Measurements from ENCODE around the gene SASH3.
"Not testable (repeated sequence)": the region's sequence is repeated elsewhere in the genome, so short reads cannot be mapped to it uniquely, and the experiment has no call there.

Gene SASH3

GRCh38 chrX:129738466-129739308, 41.1 kb upstream of the SASH3 start, which contains the start of gene XPNPEP2:
Gene XPNPEP2, plus strand, starts transcription at chrX:129738979. Its CDS starts 235 bp downstream, at chrX:129739214.
- H3K4me1 ChIP-seq (ENCODE audit: low read length) = no peaks in the 10 kb centered on the region
- no peaks in the 10 kb centered on the region for H3K79me2 ChIP-seq (ENCODE audit: low read length)
- no peak within 1 kb of the TSS for H3K4me2 ChIP-seq (ENCODE audit: low read depth, low read length)
- no peaks in the 10 kb centered on the region for H3K27me3 ChIP-seq (replicated peaks; ENCODE audit: insufficient read depth, low read length)
- no peaks in the 10 kb centered on the region for H3K9me3 ChIP-seq (replicated peaks; ENCODE audit: insufficient read depth, low read length)
- TF ChIP-seq EZH2 (optimal IDR thresholded peaks at IDR 0.05; ENCODE audit: low read depth, low read length) = no peak
- TF ChIP-seq EZH2phosphoT487 (IDR thresholded peaks at IDR 0.05; ENCODE audit: low read length) = no peak
- no peak for TF ChIP-seq CTCF (IDR thresholded peaks at IDR 0.05; ENCODE audit: low read length)
- H3K36me3 ChIP-seq (replicated peaks; ENCODE audit: insufficient read depth, low read length) = no peaks in the 10 kb centered on the region
- H4K20me1 ChIP-seq (ENCODE audit: insufficient read depth, low read length) = no peaks in the 10 kb centered on the region
- no peak within 1 kb of the TSS for H3K9ac ChIP-seq (ENCODE audit: low read length)
- no peak within 1 kb of the TSS for H3K4me3 ChIP-seq (ENCODE audit: low read length)
- DNase-seq = no peak
- no peak within 1 kb of the TSS for H3K27ac ChIP-seq (ENCODE audit: low read length)
- no peak within 1 kb of the TSS for H2AFZ ChIP-seq (ENCODE audit: low read length)
- no peaks in the 10 kb centered on the region for H3F3A ChIP-seq (ENCODE audit: insufficient read depth, low read length)
- no peaks in the 10 kb centered on the region for H3K9me2 ChIP-seq (replicated peaks; ENCODE audit: insufficient read depth, low read length)

GRCh38 chrX:129739578-129739977, 40.2 kb upstream of the SASH3 start:
- Histone ChIP-seq H3K4me1 (ENCODE audit: low read length) (no peaks in the 10 kb centered on the region), H3K27ac (ENCODE audit: low read length) (no peak overlapping the region)
- DNase-seq = no peak

GRCh38 chrX:129741880-129742758, 37.6 kb upstream of the SASH3 start:
- H3K27me3 ChIP-seq (replicated peaks; ENCODE audit: insufficient read depth, low read length) = no peaks in the 10 kb centered on the region
- H3K4me2 ChIP-seq (ENCODE audit: low read depth, low read length) = no peak overlapping the region
- no peaks in the 10 kb centered on the region for H3K9me2 ChIP-seq (replicated peaks; ENCODE audit: insufficient read depth, low read length)
- no peaks in the 10 kb centered on the region for H3K36me3 ChIP-seq (replicated peaks; ENCODE audit: insufficient read depth, low read length)
- H3K4me3 ChIP-seq (ENCODE audit: low read length) = no peak overlapping the region
- no peaks in the 10 kb centered on the region for H3F3A ChIP-seq (ENCODE audit: insufficient read depth, low read length)
- no peak overlapping the region for H2AFZ ChIP-seq (ENCODE audit: low read length)
- no peak for DNase-seq
- H4K20me1 ChIP-seq (ENCODE audit: insufficient read depth, low read length) = no peaks in the 10 kb centered on the region
- no peaks in the 10 kb centered on the region for H3K9me3 ChIP-seq (replicated peaks; ENCODE audit: insufficient read depth, low read length)
- H3K27ac ChIP-seq (ENCODE audit: low read length) = no peak overlapping the region
- H3K9ac ChIP-seq (ENCODE audit: low read length) = no peak overlapping the region
- TF ChIP-seq EZH2phosphoT487 (IDR thresholded peaks at IDR 0.05; ENCODE audit: low read length) (no peak), EZH2 (optimal IDR thresholded peaks at IDR 0.05; ENCODE audit: low read depth, low read length) (no peak), CTCF (IDR thresholded peaks at IDR 0.05; ENCODE audit: low read length) (no peak)
- no peaks in the 10 kb centered on the region for H3K79me2 ChIP-seq (ENCODE audit: low read length)
- H3K4me1 ChIP-seq (ENCODE audit: low read length) = no peaks in the 10 kb centered on the region

More at GRCh38 chrX:129739578-129739977, 40.2 kb upstream of the SASH3 start:
- Histone ChIP-seq H3K27me3 (replicated peaks; ENCODE audit: insufficient read depth, low read length) (no peaks in the 10 kb centered on the region), H3K9me2 (replicated peaks; ENCODE audit: insufficient read depth, low read length) (no peaks in the 10 kb centered on the region), H4K20me1 (ENCODE audit: insufficient read depth, low read length) (no peaks in the 10 kb centered on the region), H2AFZ (ENCODE audit: low read length) (no peak overlapping the region), H3K79me2 (ENCODE audit: low read length) (no peaks in the 10 kb centered on the region), H3K9me3 (replicated peaks; ENCODE audit: insufficient read depth, low read length) (no peaks in the 10 kb centered on the region), H3K4me3 (ENCODE audit: low read length) (no peak overlapping the region), H3F3A (ENCODE audit: insufficient read depth, low read length) (no peaks in the 10 kb centered on the region), H3K36me3 (replicated peaks; ENCODE audit: insufficient read depth, low read length) (no peaks in the 10 kb centered on the region), H3K4me2 (ENCODE audit: low read depth, low read length) (no peak overlapping the region), H3K9ac (ENCODE audit: low read length) (no peak overlapping the region)
- TF ChIP-seq CTCF (IDR thresholded peaks at IDR 0.05; ENCODE audit: low read length) = no peak
- TF ChIP-seq EZH2 (optimal IDR thresholded peaks at IDR 0.05; ENCODE audit: low read depth, low read length) = no peak
- TF ChIP-seq EZH2phosphoT487 (IDR thresholded peaks at IDR 0.05; ENCODE audit: low read length) = no peak

- not testable (repeated sequence) for H2AFZ ChIP-seq (ENCODE audit: low read length); H3K9ac ChIP-seq (ENCODE audit: low read length); H3K9me2 ChIP-seq (replicated peaks; ENCODE audit: insufficient read depth, low read length); H3K4me1 ChIP-seq (ENCODE audit: low read length); H4K20me1 ChIP-seq (ENCODE audit: insufficient read depth, low read length); H3K79me2 ChIP-seq (ENCODE audit: low read length); H3K27ac ChIP-seq (ENCODE audit: low read length); H3K4me2 ChIP-seq (ENCODE audit: low read depth, low read length); H3F3A ChIP-seq (ENCODE audit: insufficient read depth, low read length); H3K4me3 ChIP-seq (ENCODE audit: low read length); DNase-seq; H3K36me3 ChIP-seq (replicated peaks; ENCODE audit: insufficient read depth, low read length); H3K9me3 ChIP-seq (replicated peaks; ENCODE audit: insufficient read depth, low read length); H3K27me3 ChIP-seq (replicated peaks; ENCODE audit: insufficient read depth, low read length)
These were observed 37.0 kb upstream of the SASH3 start for GRCh38 chrX:129742759-129743152.
